WTC11 (cell line): Measurements from ENCODE around the gene CHD6. TPM values are rescaled to one million over a fixed set of nuclear protein-coding genes. Genes with fewer than 3 reads are reported as not detected.

Experiments
- ATAC-seq: fragments of 200-7000 bp; cut with Tn5 transposase; 2 replicates; pipeline ENCODE4 v1.10.0; 2021; ENCODE audit warnings: mild to moderate bottlenecking, moderate library complexity
- CTCF ChIA-PET: fragments of 300-600 bp; sonication (Branson Sonifier 250); formaldehyde crosslinking; loops from one replicate; lab custom pipeline; 2021; ENCODE audit warnings: antibody characterized with exemption; lab: Charles Lee
- POLR2A ChIA-PET: fragments of 350-600 bp; sonication (Branson Sonifier 250); formaldehyde crosslinking; loops from one replicate; lab custom pipeline; 2021; ENCODE audit warnings: antibody characterized with exemption; lab: Charles Lee
- DNase-seq: peaks from one replicate; pipeline ENCODE4 v3.0.0; 2021; ENCODE audit warnings: low spot score
- H3K27ac Mint-ChIP-seq: 2 replicates; pipeline ENCODE4 v1.8.0; 2021; ENCODE audit warnings: mixed read lengths
- H3K27me3 Mint-ChIP-seq: 2 replicates; pipeline ENCODE4 v1.8.0; 2021; ENCODE audit warnings: low read depth, mild to moderate bottlenecking, moderate library complexity, mixed read lengths
- H3K36me3 Mint-ChIP-seq: 2 replicates; pipeline ENCODE4 v1.8.0; 2021; ENCODE audit warnings: mixed read lengths
- H3K4me1 Mint-ChIP-seq: 2 replicates; pipeline ENCODE4 v1.8.0; 2022; ENCODE audit warnings: mixed read lengths
- H3K4me3 Mint-ChIP-seq: 2 replicates; pipeline ENCODE4 v1.8.0; 2021; ENCODE audit warnings: mild to moderate bottlenecking, moderate library complexity, mixed read lengths
- H3K9me3 Mint-ChIP-seq: 2 replicates; pipeline ENCODE4 v1.8.0; 2021; ENCODE audit warnings: mixed read lengths
- ARID4B ChIP-seq: sonication (generic); formaldehyde crosslinking; IDR thresholded peaks from 2 replicates; pipeline ENCODE4 v1.8.0; 2023; ENCODE audit warnings: missing genetic modification reagents, mild to moderate bottlenecking, borderline replicate concordance
- ERG ChIP-seq: fragments of 250-450 bp; sonication (Bioruptor Pico); IDR thresholded peaks from 2 replicates; pipeline ENCODE4 v1.8.0; 2021; ENCODE audit warnings: mild to moderate bottlenecking
- ESRRA ChIP-seq: sonication (generic); formaldehyde crosslinking; IDR thresholded peaks from 2 replicates; pipeline ENCODE4 v1.8.1; 2022; ENCODE audit warnings: mild to moderate bottlenecking, missing genetic modification reagents, borderline replicate concordance
- FOXK1 ChIP-seq: sonication (generic); formaldehyde crosslinking; IDR thresholded peaks from 2 replicates; pipeline ENCODE4 v1.8.0; 2022; ENCODE audit warnings: mild to moderate bottlenecking, moderate library complexity, missing genetic modification reagents
- FOXP1 ChIP-seq: sonication (generic); formaldehyde crosslinking; IDR thresholded peaks from 2 replicates; pipeline ENCODE4 v1.8.0; 2022; ENCODE audit warnings: missing genetic modification reagents, mild to moderate bottlenecking, moderate library complexity, borderline replicate concordance
- GABPB1 ChIP-seq: sonication (generic); formaldehyde crosslinking; IDR thresholded peaks from 2 replicates; pipeline ENCODE4 v1.8.1; 2023; ENCODE audit warnings: mild to moderate bottlenecking, missing genetic modification reagents
- HMGXB4 ChIP-seq: sonication (generic); formaldehyde crosslinking; IDR thresholded peaks from 2 replicates; pipeline ENCODE4 v1.8.1; 2023; ENCODE audit warnings: mild to moderate bottlenecking, moderate library complexity, missing genetic modification reagents
- MXD4 ChIP-seq: fragments of 250-450 bp; sonication (Bioruptor Pico); IDR thresholded peaks from 2 replicates; pipeline ENCODE4 v1.8.0; 2021; ENCODE audit warnings: mild to moderate bottlenecking, moderate library complexity, borderline replicate concordance
- NFATC4 ChIP-seq: fragments of 250-450 bp; sonication (Bioruptor Pico); IDR thresholded peaks from 2 replicates; pipeline ENCODE4 v1.9.0; 2021; ENCODE audit warnings: mild to moderate bottlenecking
- NR2C2 ChIP-seq: sonication (generic); formaldehyde crosslinking; IDR thresholded peaks from 2 replicates; pipeline ENCODE4 v1.8.0; 2022; ENCODE audit warnings: mild to moderate bottlenecking, missing genetic modification reagents
- NR3C1 ChIP-seq: sonication (generic); formaldehyde crosslinking; conservative IDR thresholded peaks from 2 replicates; pipeline ENCODE4 v1.8.1; 2023; ENCODE audit warnings: low read depth, mild to moderate bottlenecking, missing genetic modification reagents
- PRRX2 ChIP-seq: fragments of 250-450 bp; sonication (Bioruptor Pico); IDR thresholded peaks from 2 replicates; pipeline ENCODE4 v1.8.0; 2021; ENCODE audit warnings: mild to moderate bottlenecking
- SP1 ChIP-seq: sonication (generic); formaldehyde crosslinking; conservative IDR thresholded peaks from 2 replicates; pipeline ENCODE4 v1.8.1; 2022; ENCODE audit warnings: missing genetic modification reagents
- STAT6 ChIP-seq: sonication (generic); formaldehyde crosslinking; conservative IDR thresholded peaks from 2 replicates; pipeline ENCODE4 v1.8.1; 2023; ENCODE audit warnings: mild to moderate bottlenecking, low read depth, missing genetic modification reagents, moderate library complexity
- ZBTB21 ChIP-seq: sonication (generic); formaldehyde crosslinking; IDR thresholded peaks from 2 replicates; pipeline ENCODE4 v1.8.1; 2023; ENCODE audit warnings: mild to moderate bottlenecking, missing genetic modification reagents, borderline replicate concordance
- ZMAT4 ChIP-seq: fragments of 250-450 bp; sonication (Bioruptor Pico); IDR thresholded peaks from 2 replicates; pipeline ENCODE4 v1.9.0; 2021; ENCODE audit warnings: mild to moderate bottlenecking
- ZNF138 ChIP-seq: sonication (generic); formaldehyde crosslinking; conservative IDR thresholded peaks from 2 replicates; pipeline ENCODE4 v1.8.1; 2022; ENCODE audit warnings: mild to moderate bottlenecking, moderate library complexity, missing genetic modification reagents
- ZNF263 ChIP-seq: sonication (generic); formaldehyde crosslinking; IDR thresholded peaks from 2 replicates; pipeline ENCODE4 v1.8.1; 2022; ENCODE audit warnings: low read depth, mild to moderate bottlenecking, moderate library complexity, missing genetic modification reagents
- total RNA-seq: library from RNA; stranded (reverse); gene quantifications from 3 replicates; pipeline ENCODE4 v1.2.3, GENCODE V29; 2021

The CHD6 gene
- total RNA-seq, 1 experiment from 2014 or later: 52.1 TPM

- TF ChIP-seq ZNF263 (CRISPR knock-in tag) (no peak), ZNF138 (no peak), STAT6 (CRISPR knock-in tag) (no peak), GABPB1 (no peak)
- TF ChIP-seq, all 79 proteins: peak for 0
Measured at GRCh38 chr20:41360831-41361756, 257.1 kb downstream of the CHD6 start (continued).

GRCh38 chr20:41359541-41360011 lies 258.6 kb downstream of the CHD6 start:
- no peak for DNase-seq
- ATAC-seq: no peak
- Mint-ChIP-seq H3K9me3 (no peaks in the 10 kb centered on the region), H3K4me3 (no peak overlapping the region), H3K36me3 (no peaks in the 10 kb centered on the region), H3K27ac (no peak overlapping the region), H3K27me3 (peaks cover 4% of the 10 kb centered on the region), H3K4me1 (no peaks in the 10 kb centered on the region)
- ChIA-PET CTCF (interaction anchor here (1.2 to 1.9 kb wide), 2 partner anchors 10 to 110 kb away, joined by 4 to 6 read pairs; no protein-coding TSS in a partner anchor), POLR2A (no interaction called here)
- TF ChIP-seq ERG (CRISPR knock-in tag) (no peak), NFATC4 (CRISPR knock-in tag) (no peak), FOXP1 (CRISPR knock-in tag) (no peak), NR2C2 (CRISPR knock-in tag) (no peak), ZBTB21 (CRISPR knock-in tag) (no peak), HMGXB4 (CRISPR knock-in tag) (no peak)

GRCh38 chr20:41358717-41359116 lies 259.5 kb downstream of the CHD6 start:
- H3K4me1 Mint-ChIP-seq: no peaks in the 10 kb centered on the region
- DNase-seq (no peak), ATAC-seq (no peak)
- H3K9me3 Mint-ChIP-seq: no peaks in the 10 kb centered on the region
- ChIA-PET CTCF (interaction anchor here (0.6 to 1.9 kb wide), 10 partner anchors 9 to 223 kb away, joined by 3 to 17 read pairs (median 4); partner anchors contain the start of gene LPIN3), POLR2A (no interaction called here)
- no peaks in the 10 kb centered on the region for H3K36me3 Mint-ChIP-seq
- H3K27me3 Mint-ChIP-seq: no peaks in the 10 kb centered on the region
- H3K4me3 Mint-ChIP-seq: no peak overlapping the region
- H3K27ac Mint-ChIP-seq: no peak overlapping the region
- TF ChIP-seq NR3C1 (CRISPR knock-in tag) (no peak), STAT6 (CRISPR knock-in tag) (no peak), ARID4B (no peak), PRRX2 (CRISPR knock-in tag) (no peak), SP1 (CRISPR knock-in tag) (no peak), FOXK1 (CRISPR knock-in tag) (no peak), ESRRA (CRISPR knock-in tag) (no peak), ZBTB21 (CRISPR knock-in tag) (no peak), MXD4 (no peak), ZMAT4 (CRISPR knock-in tag) (no peak)
